PC-3 (cell line): Measurements from ENCODE around the gene STON1. TPM values are rescaled to one million over a fixed set of nuclear protein-coding genes. Genes with fewer than 3 reads are reported as not detected.

Experiments used
- ATAC-seq: fragments of 200-7000 bp; cut with Tn5 transposase; 2 replicates; pipeline ENCODE4 v1.9.1; 2020; ENCODE audit warnings: mild to moderate bottlenecking, moderate library complexity
- BruUV-seq: library from RNA; stranded (reverse); fragments of 400-500 nt; replicated peaks from 2 replicates; lab custom pipeline; 2021; lab: Mats Ljungman, UMichigan
- CTCF ChIA-PET: fragments of 300-600 bp; sonication (Branson Sonifier 250); formaldehyde crosslinking; loops from one replicate; lab custom pipeline; 2022; ENCODE audit warnings: antibody characterized with exemption; lab: Charles Lee
- POLR2A ChIA-PET: fragments of 300-600 bp; sonication (Branson Sonifier 250); formaldehyde crosslinking; loops from one replicate; lab custom pipeline; 2022; ENCODE audit warnings: antibody characterized with exemption; ENCODE audit not compliant: unreplicated experiment; lab: Charles Lee
- DNase-seq: peaks from one replicate; pipeline ENCODE4 v3.0.0-alpha.2; 2015
- H2AFZ ChIP-seq: fragments of 300-600 bp; sonication (generic); 2 replicates; pipeline ENCODE4 v1.6.0; 2016; ENCODE audit warnings: antibody characterized with exemption, low read length
- H3F3A ChIP-seq: fragments of 300-600 bp; sonication (generic); one replicate; pipeline ENCODE4 v1.6.0; 2017; ENCODE audit warnings: antibody characterized with exemption, low read length, control low read depth, mild to moderate bottlenecking; ENCODE audit not compliant: unreplicated experiment
- H3K27ac ChIP-seq: fragments of 300-600 bp; sonication (generic); 2 replicates; pipeline ENCODE4 v1.5.1; 2016; ENCODE audit warnings: mild to moderate bottlenecking, low read length
- H3K27me3 ChIP-seq: fragments of 300-600 bp; sonication (generic); 2 replicates; pipeline ENCODE4 v1.6.1; 2016; ENCODE audit warnings: low read length, mixed read lengths
- H3K36me3 ChIP-seq: fragments of 300-600 bp; sonication (generic); 2 replicates; pipeline ENCODE4 v1.6.1; 2016; ENCODE audit warnings: low read depth, mixed run types, low read length, mixed read lengths
- H3K4me1 ChIP-seq: fragments of 300-600 bp; sonication (generic); 2 replicates; pipeline ENCODE4 v1.5.1; 2016; ENCODE audit warnings: low read length; ENCODE audit not compliant: insufficient read depth
- H3K4me2 ChIP-seq: fragments of 300-600 bp; sonication (generic); 2 replicates; pipeline ENCODE4 v1.6.0; 2016; ENCODE audit warnings: low read length
- H3K4me3 ChIP-seq: fragments of 300-600 bp; sonication (generic); 2 replicates; pipeline ENCODE4 v1.5.1; 2016; ENCODE audit warnings: mild to moderate bottlenecking, low read length, mixed read lengths
- H3K79me2 ChIP-seq: fragments of 300-600 bp; sonication (generic); 2 replicates; pipeline ENCODE4 v1.6.1; 2017; ENCODE audit warnings: low read length, mixed read lengths
- H3K9ac ChIP-seq: fragments of 300-600 bp; sonication (generic); 2 replicates; pipeline ENCODE4 v1.6.0; 2016; ENCODE audit warnings: mild to moderate bottlenecking, low read length
- H3K9me2 ChIP-seq: fragments of 300-600 bp; sonication (generic); replicated peaks from 2 replicates; pipeline ENCODE4 v1.6.1; 2016; ENCODE audit warnings: mixed run types, low read length, mixed read lengths
- H3K9me3 ChIP-seq: fragments of 300-600 bp; sonication (generic); 2 replicates; pipeline ENCODE4 v1.6.1; 2016; ENCODE audit warnings: low read length, mixed read lengths
- H4K20me1 ChIP-seq: fragments of 300-600 bp; sonication (generic); 2 replicates; pipeline ENCODE4 v1.6.1; 2016; ENCODE audit warnings: low read length, mixed read lengths
- CTCF ChIP-seq: fragments of 300-600 bp; sonication (generic); conservative IDR thresholded peaks from 2 replicates; pipeline ENCODE4 v1.5.1; 2017; ENCODE audit warnings: antibody characterized with exemption, low read depth, mild to moderate bottlenecking, low read length
- EZH2 ChIP-seq: fragments of 300-600 bp; sonication (generic); IDR thresholded peaks from one replicate; pipeline ENCODE4 v1.6.1; 2017; ENCODE audit warnings: antibody characterized with exemption, mild to moderate bottlenecking, low read length; ENCODE audit not compliant: unreplicated experiment
- EZH2phosphoT487 ChIP-seq: fragments of 300-600 bp; sonication (generic); IDR thresholded peaks from 2 replicates; pipeline ENCODE4 v1.6.1; 2018; ENCODE audit warnings: mild to moderate bottlenecking, antibody characterized with exemption, low read length, borderline replicate concordance
- intact Hi-C: fragments of 100-400 bp; cut with micrococcal nuclease; formaldehyde crosslinking; loops from 2 replicates; pipeline ENCODE4 v1.9.0; 2023
- total RNA-seq: library from RNA; depleted of rRNA; stranded (reverse); fragments of >200 nt; gene quantifications from 2 replicates; pipeline ENCODE4 v1.2.3, GENCODE V29; 2014

STON1 gene
- total RNA-seq, 1 experiment from 2014 or later = 1.2 TPM

DNA sequence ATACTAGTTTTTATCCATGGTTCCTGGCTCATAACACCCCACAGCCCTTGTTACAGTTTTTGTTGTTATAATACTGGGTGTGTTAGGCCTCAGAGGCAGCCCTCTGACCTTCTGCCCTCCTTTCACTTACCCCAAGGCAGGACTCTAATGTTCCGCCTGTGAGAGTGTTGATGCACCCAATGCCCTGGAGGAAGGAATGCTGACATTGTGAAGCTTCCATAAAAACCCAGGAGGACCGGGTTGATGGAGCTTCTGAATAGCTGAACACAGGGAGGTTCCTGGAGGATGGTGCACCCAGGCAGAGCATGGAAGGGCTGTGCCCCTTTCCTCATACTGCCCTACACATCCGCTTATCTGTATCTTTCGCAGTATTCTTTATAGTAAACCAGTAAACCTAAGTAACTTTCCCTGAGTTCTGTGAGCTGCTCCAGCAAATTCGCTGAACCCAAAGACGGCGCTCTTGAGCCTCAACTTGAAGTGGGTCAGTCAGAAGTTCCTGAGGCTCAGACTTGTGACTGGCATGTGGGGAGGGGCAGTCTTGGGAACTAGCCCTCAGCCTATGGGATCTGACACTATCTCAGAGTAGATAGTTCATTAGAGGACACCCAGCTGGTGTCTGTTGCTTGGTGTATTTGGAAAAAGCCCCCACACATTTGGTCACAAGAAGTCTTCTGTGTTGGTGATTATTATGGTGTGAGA lies 10.4 kb downstream of the STON1 start:
- no TSS peak for BruUV-seq
- intact Hi-C loops = no loop called here

GRCh38 chr2:48541666-48542389 lies 11.9 kb downstream of the STON1 start:
- ChIA-PET CTCF (no interaction called here), POLR2A (no interaction called here)
- no peaks in the 10 kb centered on the region for H3K27me3 ChIP-seq
- H3K4me2 ChIP-seq = no peak overlapping the region
- H3K79me2 ChIP-seq = no peaks in the 10 kb centered on the region
- H3K4me3 ChIP-seq = no peak overlapping the region
- no peaks in the 10 kb centered on the region for H3K4me1 ChIP-seq
- TF ChIP-seq EZH2 (no peak), CTCF (no peak), EZH2phosphoT487 (no peak)
- DNase-seq = no peak
- H3K27ac ChIP-seq = no peak overlapping the region
- H3K9me2 ChIP-seq = no peaks in the 10 kb centered on the region
- no TSS peak for BruUV-seq
- no peaks in the 10 kb centered on the region for H3K9me3 ChIP-seq
- H2AFZ ChIP-seq = no peak overlapping the region
- H3K9ac ChIP-seq = no peak overlapping the region
- H3F3A ChIP-seq = no peaks in the 10 kb centered on the region
- intact Hi-C loops = no loop called here
- no peaks in the 10 kb centered on the region for H4K20me1 ChIP-seq
- H3K36me3 ChIP-seq = no peaks in the 10 kb centered on the region
- ATAC-seq = no peak

More for the DNA sequence above, 10.4 kb downstream of the STON1 start:
- ChIA-PET POLR2A (no interaction called here), CTCF (no interaction called here)
- H3K4me2 ChIP-seq = no peak overlapping the region
- H3K27me3 ChIP-seq = no peaks in the 10 kb centered on the region
- H3K9ac ChIP-seq = no peak overlapping the region
- no peak overlapping the region for H3K4me3 ChIP-seq
- no peaks in the 10 kb centered on the region for H3K79me2 ChIP-seq
- DNase-seq = no peak
- H3K9me3 ChIP-seq = no peaks in the 10 kb centered on the region
- TF ChIP-seq EZH2 = no peak
- H3K36me3 ChIP-seq = no peaks in the 10 kb centered on the region
- ATAC-seq = no peak
- no peaks in the 10 kb centered on the region for H3K9me2 ChIP-seq
- no peak overlapping the region for H3K27ac ChIP-seq
- no peaks in the 10 kb centered on the region for H4K20me1 ChIP-seq
- H3F3A ChIP-seq = no peaks in the 10 kb centered on the region
- H2AFZ ChIP-seq = no peak overlapping the region
- no peaks in the 10 kb centered on the region for H3K4me1 ChIP-seq

DNA sequence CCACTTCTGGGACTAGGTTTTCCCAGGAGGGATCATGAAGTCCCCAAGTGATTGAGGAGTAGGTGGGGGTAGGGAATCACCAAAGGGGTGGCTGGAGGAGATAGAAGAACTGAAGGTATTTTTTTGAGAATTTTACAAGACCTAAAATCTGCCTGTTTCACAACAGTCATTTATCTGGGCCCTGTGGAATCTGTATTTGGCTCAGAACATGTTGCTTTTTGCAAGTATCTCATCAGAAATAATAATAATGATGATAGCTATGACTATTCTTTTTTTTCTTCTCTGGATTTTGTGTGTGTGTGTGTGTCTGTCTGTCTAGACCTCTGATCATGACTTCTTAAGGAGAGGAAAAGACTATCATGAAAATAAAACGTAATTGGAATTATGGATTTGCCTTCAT lies 13.9 kb downstream of the STON1 start:
- no peaks in the 10 kb centered on the region for H3F3A ChIP-seq
- H3K9me2 ChIP-seq = no peaks in the 10 kb centered on the region
- CTCF ChIA-PET = no interaction called here
- H3K27me3 ChIP-seq = no peaks in the 10 kb centered on the region
- no peaks in the 10 kb centered on the region for H3K9me3 ChIP-seq
- no TSS peak for BruUV-seq
- POLR2A ChIA-PET = no interaction called here
- no peak overlapping the region for H3K4me3 ChIP-seq
- no peaks in the 10 kb centered on the region for H3K36me3 ChIP-seq
- no peak overlapping the region for H2AFZ ChIP-seq
- H4K20me1 ChIP-seq = no peaks in the 10 kb centered on the region
- intact Hi-C loops = no loop called here
- no peak overlapping the region for H3K27ac ChIP-seq
- TF ChIP-seq EZH2phosphoT487 (no peak), CTCF (no peak), EZH2 (no peak)
- no peaks in the 10 kb centered on the region for H3K79me2 ChIP-seq
- H3K4me2 ChIP-seq = no peak overlapping the region
- no peaks in the 10 kb centered on the region for H3K4me1 ChIP-seq
- no peak for DNase-seq
- no peak for ATAC-seq
- H3K9ac ChIP-seq = no peak overlapping the region
